SK-N-SH treated with all-trans-retinoic acid at 6 μM for 48 hours (cell line): Measurements from ENCODE around the gene ZNF536.

Source experiments
- ARNTL ChIP-seq: fragments of 450-650 bp; formaldehyde crosslinking; IDR thresholded peaks from 2 replicates; pipeline ENCODE4 v1.5.0; 2020; ENCODE audit warnings: low read depth, mild to moderate bottlenecking, moderate library complexity, borderline replicate concordance
- BACH2 ChIP-seq: fragments of 250-450 bp; sonication (Bioruptor Pico); IDR thresholded peaks from 2 replicates; pipeline ENCODE4 v1.9.0; 2021; ENCODE audit warnings: mild to moderate bottlenecking, borderline replicate concordance
- ISL1 ChIP-seq: fragments of 250-450 bp; sonication (Bioruptor Pico); IDR thresholded peaks from 2 replicates; pipeline ENCODE4 v2.1.2; 2022; ENCODE audit warnings: mild to moderate bottlenecking, moderate library complexity
- RARB ChIP-seq: fragments of 250-450 bp; sonication (Bioruptor Pico); IDR thresholded peaks from 2 replicates; pipeline ENCODE4 v1.8.0; 2021; ENCODE audit warnings: mild to moderate bottlenecking, moderate library complexity
- SNAI2 ChIP-seq: fragments of 250-450 bp; sonication (Bioruptor Pico); IDR thresholded peaks from 2 replicates; pipeline ENCODE4 v1.5.0; 2020; ENCODE audit warnings: mild to moderate bottlenecking, moderate library complexity
- TOX ChIP-seq: fragments of 250-450 bp; sonication (Bioruptor Pico); IDR thresholded peaks from 2 replicates; pipeline ENCODE4 v1.8.0; 2021; ENCODE audit warnings: mild to moderate bottlenecking, moderate library complexity, borderline replicate concordance
- ZC3H10 ChIP-seq: fragments of 250-450 bp; sonication (Bioruptor Pico); IDR thresholded peaks from 2 replicates; pipeline ENCODE4 v1.5.1; 2021; ENCODE audit warnings: mild to moderate bottlenecking, moderate library complexity
- ZFP3 ChIP-seq: fragments of 250-450 bp; sonication (Bioruptor Pico); IDR thresholded peaks from 2 replicates; pipeline ENCODE4 v1.5.0; 2020; ENCODE audit warnings: mild to moderate bottlenecking, moderate library complexity
- ZNF8 ChIP-seq: fragments of 450-650 bp; formaldehyde crosslinking; IDR thresholded peaks from 2 replicates; pipeline ENCODE4 v1.5.0; 2020; ENCODE audit warnings: mild to moderate bottlenecking, moderate library complexity
- TF ChIP-seq, protein P1 (sequence below): fragments of 250-450 bp; sonication (Bioruptor Pico); IDR thresholded peaks from 2 replicates; pipeline ENCODE4 v1.5.1; 2020; ENCODE audit warnings: low read depth, mild to moderate bottlenecking, moderate library complexity
- TF ChIP-seq, protein P2 (sequence below): fragments of 250-450 bp; sonication (Bioruptor Pico); IDR thresholded peaks from 2 replicates; pipeline ENCODE4 v1.8.0; 2020; ENCODE audit warnings: mild to moderate bottlenecking, moderate library complexity, borderline replicate concordance
- TF ChIP-seq, protein P3 (sequence below): fragments of 250-450 bp; sonication (Bioruptor Pico); IDR thresholded peaks from 2 replicates; pipeline ENCODE4 v1.5.1; 2021; ENCODE audit warnings: mild to moderate bottlenecking, moderate library complexity
- TF ChIP-seq, protein P4 (sequence below): fragments of 250-450 bp; sonication (Bioruptor Pico); IDR thresholded peaks from 2 replicates; pipeline ENCODE4 v1.5.0; 2020; ENCODE audit warnings: mild to moderate bottlenecking, moderate library complexity

DNA sequence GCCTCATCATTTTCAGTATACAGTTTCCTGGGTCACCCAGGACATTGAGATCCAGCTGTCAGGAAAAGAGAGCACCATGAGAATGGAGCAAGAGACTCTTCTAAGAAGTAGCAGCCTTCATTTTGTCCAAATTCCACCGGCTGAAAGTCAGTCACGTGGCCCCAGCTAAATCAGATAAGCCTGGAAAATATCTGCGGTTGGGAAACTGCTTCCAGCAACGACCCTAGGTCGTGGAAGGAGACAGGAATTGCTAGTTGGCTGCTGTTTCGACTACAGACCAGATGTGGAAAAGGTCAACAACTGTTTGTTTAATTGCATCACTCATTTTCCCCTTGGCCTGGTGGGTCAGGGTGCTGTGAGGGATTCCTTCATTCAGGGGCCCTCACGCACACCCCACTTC, 107.0 kb downstream of the ZNF536 start:
- no peak for TF ChIP-seq SNAI2 (CRISPR knock-in tag)
- no peak for TF ChIP-seq ZNF8
- TF ChIP-seq ISL1 = no peak
- TF ChIP-seq, protein P1, sequence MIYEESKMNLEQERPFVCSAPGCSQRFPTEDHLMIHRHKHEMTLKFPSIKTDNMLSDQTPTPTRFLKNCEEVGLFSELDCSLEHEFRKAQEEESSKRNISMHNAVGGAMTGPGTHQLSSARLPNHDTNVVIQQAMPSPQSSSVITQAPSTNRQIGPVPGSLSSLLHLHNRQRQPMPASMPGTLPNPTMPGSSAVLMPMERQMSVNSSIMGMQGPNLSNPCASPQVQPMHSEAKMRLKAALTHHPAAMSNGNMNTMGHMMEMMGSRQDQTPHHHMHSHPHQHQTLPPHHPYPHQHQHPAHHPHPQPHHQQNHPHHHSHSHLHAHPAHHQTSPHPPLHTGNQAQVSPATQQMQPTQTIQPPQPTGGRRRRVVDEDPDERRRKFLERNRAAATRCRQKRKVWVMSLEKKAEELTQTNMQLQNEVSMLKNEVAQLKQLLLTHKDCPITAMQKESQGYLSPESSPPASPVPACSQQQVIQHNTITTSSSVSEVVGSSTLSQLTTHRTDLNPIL (CRISPR knock-in tag) = no peak
- TF ChIP-seq, protein P2, sequence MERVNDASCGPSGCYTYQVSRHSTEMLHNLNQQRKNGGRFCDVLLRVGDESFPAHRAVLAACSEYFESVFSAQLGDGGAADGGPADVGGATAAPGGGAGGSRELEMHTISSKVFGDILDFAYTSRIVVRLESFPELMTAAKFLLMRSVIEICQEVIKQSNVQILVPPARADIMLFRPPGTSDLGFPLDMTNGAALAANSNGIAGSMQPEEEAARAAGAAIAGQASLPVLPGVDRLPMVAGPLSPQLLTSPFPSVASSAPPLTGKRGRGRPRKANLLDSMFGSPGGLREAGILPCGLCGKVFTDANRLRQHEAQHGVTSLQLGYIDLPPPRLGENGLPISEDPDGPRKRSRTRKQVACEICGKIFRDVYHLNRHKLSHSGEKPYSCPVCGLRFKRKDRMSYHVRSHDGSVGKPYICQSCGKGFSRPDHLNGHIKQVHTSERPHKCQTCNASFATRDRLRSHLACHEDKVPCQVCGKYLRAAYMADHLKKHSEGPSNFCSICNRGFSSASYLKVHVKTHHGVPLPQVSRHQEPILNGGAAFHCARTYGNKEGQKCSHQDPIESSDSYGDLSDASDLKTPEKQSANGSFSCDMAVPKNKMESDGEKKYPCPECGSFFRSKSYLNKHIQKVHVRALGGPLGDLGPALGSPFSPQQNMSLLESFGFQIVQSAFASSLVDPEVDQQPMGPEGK (CRISPR knock-in tag) = no peak
- no peak for TF ChIP-seq TOX (CRISPR knock-in tag)
- TF ChIP-seq ZC3H10 (CRISPR knock-in tag) = no peak
- TF ChIP-seq ZFP3 (CRISPR knock-in tag) = no peak
- TF ChIP-seq, protein P3, sequence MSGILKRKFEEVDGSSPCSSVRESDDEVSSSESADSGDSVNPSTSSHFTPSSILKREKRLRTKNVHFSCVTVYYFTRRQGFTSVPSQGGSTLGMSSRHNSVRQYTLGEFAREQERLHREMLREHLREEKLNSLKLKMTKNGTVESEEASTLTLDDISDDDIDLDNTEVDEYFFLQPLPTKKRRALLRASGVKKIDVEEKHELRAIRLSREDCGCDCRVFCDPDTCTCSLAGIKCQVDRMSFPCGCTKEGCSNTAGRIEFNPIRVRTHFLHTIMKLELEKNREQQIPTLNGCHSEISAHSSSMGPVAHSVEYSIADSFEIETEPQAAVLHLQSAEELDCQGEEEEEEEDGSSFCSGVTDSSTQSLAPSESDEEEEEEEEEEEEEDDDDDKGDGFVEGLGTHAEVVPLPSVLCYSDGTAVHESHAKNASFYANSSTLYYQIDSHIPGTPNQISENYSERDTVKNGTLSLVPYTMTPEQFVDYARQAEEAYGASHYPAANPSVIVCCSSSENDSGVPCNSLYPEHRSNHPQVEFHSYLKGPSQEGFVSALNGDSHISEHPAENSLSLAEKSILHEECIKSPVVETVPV (CRISPR knock-in tag) = no peak
- no peak for TF ChIP-seq BACH2 (CRISPR knock-in tag)
- TF ChIP-seq ARNTL (CRISPR knock-in tag) = no peak
- TF ChIP-seq RARB (CRISPR knock-in tag) = no peak
- TF ChIP-seq, protein P4, sequence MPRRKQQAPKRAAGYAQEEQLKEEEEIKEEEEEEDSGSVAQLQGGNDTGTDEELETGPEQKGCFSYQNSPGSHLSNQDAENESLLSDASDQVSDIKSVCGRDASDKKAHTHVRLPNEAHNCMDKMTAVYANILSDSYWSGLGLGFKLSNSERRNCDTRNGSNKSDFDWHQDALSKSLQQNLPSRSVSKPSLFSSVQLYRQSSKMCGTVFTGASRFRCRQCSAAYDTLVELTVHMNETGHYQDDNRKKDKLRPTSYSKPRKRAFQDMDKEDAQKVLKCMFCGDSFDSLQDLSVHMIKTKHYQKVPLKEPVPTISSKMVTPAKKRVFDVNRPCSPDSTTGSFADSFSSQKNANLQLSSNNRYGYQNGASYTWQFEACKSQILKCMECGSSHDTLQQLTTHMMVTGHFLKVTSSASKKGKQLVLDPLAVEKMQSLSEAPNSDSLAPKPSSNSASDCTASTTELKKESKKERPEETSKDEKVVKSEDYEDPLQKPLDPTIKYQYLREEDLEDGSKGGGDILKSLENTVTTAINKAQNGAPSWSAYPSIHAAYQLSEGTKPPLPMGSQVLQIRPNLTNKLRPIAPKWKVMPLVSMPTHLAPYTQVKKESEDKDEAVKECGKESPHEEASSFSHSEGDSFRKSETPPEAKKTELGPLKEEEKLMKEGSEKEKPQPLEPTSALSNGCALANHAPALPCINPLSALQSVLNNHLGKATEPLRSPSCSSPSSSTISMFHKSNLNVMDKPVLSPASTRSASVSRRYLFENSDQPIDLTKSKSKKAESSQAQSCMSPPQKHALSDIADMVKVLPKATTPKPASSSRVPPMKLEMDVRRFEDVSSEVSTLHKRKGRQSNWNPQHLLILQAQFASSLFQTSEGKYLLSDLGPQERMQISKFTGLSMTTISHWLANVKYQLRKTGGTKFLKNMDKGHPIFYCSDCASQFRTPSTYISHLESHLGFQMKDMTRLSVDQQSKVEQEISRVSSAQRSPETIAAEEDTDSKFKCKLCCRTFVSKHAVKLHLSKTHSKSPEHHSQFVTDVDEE (CRISPR knock-in tag) = no peak
